Activated T-helper 17 cell treated with anti-CD3 and anti-CD28 coated beads, Interleukin-2, amount 50 U/mL, for 72 hours (primary cell): ENCODE measurements around the gene PRMT5. TPM values are rescaled to one million over a fixed set of nuclear protein-coding genes. Genes with fewer than 3 reads are reported as not detected.
"Not testable (repeated sequence)": the region's sequence is repeated elsewhere in the genome, so short reads cannot be mapped to it uniquely, and the experiment has no call there.

Experiments
- ATAC-seq: fragments of 150-1000 bp; cut with Tn5 transposase; replicated peaks from 2 replicates; pipeline ENCODE4 v1.10.0; 2021; ENCODE audit warnings: mild to moderate bottlenecking, moderate library complexity
- H3K27ac Mint-ChIP-seq: one replicate; pipeline ENCODE4 v1.8.0; 2022; ENCODE audit warnings: mixed read lengths
- H3K27me3 Mint-ChIP-seq: one replicate; pipeline ENCODE4 v1.8.0; 2022; ENCODE audit warnings: mixed read lengths
- H3K36me3 Mint-ChIP-seq: one replicate; pipeline ENCODE4 v1.8.0; 2022; ENCODE audit warnings: low read depth, mild to moderate bottlenecking, mixed read lengths
- H3K4me1 Mint-ChIP-seq: one replicate; pipeline ENCODE4 v1.8.0; 2022; ENCODE audit warnings: mixed read lengths
- H3K4me3 Mint-ChIP-seq: one replicate; pipeline ENCODE4 v1.8.0; 2022; ENCODE audit warnings: mild to moderate bottlenecking, mixed read lengths
- H3K9me3 Mint-ChIP-seq: one replicate; pipeline ENCODE4 v1.8.0; 2022; ENCODE audit warnings: mixed read lengths
- total RNA-seq, 2 donors: library from RNA; stranded (reverse); gene quantifications; one replicate each; pipeline ENCODE4 v1.2.3, GENCODE V29; 2022

The PRMT5 gene
- 100 to 1,000 TPM in 1 of 2 donors, 10 to 100 TPM in 1; 61.7 to 127 TPM for total RNA-seq

GRCh38 chr14:22929104-22929960, at the start of gene PRMT5:
Gene PRMT5 (minus strand): TSS chr14:22929376. CDS start chr14:22929361, 15 bp downstream.
- Mint-ChIP-seq H3K4me1 (peaks cover 25% of the 10 kb centered on the region), H3K27ac (no peak within 1 kb of the TSS), H3K36me3 (peaks cover 32% of the 10 kb centered on the region), H3K27me3 (no peaks in the 10 kb centered on the region), H3K9me3 (no peaks in the 10 kb centered on the region), H3K4me3 (no peak within 1 kb of the TSS)
- peak; percentile 95 for ATAC-seq

- ATAC-seq: no peak
- no peak overlapping the region for H3K27ac Mint-ChIP-seq
- H3K27me3 Mint-ChIP-seq: no peaks in the 10 kb centered on the region
- H3K9me3 Mint-ChIP-seq: no peaks in the 10 kb centered on the region
- no peak overlapping the region for H3K4me3 Mint-ChIP-seq
- peaks cover 8% of the 10 kb centered on the region for H3K4me1 Mint-ChIP-seq
- no peaks in the 10 kb centered on the region for H3K36me3 Mint-ChIP-seq
Observed at GRCh38 chr14:22978487-22978837, 49.3 kb upstream of the PRMT5 start.

- H3K27me3 Mint-ChIP-seq: no peaks in the 10 kb centered on the region
- peak overlapping the region; percentile 46 for H3K27ac Mint-ChIP-seq
- no peaks in the 10 kb centered on the region for H3K36me3 Mint-ChIP-seq
- no peak overlapping the region for H3K4me3 Mint-ChIP-seq
- no peak for ATAC-seq
- H3K9me3 Mint-ChIP-seq: no peaks in the 10 kb centered on the region
- H3K4me1 Mint-ChIP-seq: peaks cover 8% of the 10 kb centered on the region
Observed at GRCh38 chr14:22977684-22978486, 48.7 kb upstream of the PRMT5 start.

GRCh38 chr14:22977434-22977683, 48.2 kb upstream of the PRMT5 start:
- H3K9me3 Mint-ChIP-seq: no peaks in the 10 kb centered on the region
- H3K4me1 Mint-ChIP-seq: peaks cover 8% of the 10 kb centered on the region

GRCh38 chr14:22976620-22977433, 47.7 kb upstream of the PRMT5 start:
- H3K9me3 Mint-ChIP-seq: no peaks in the 10 kb centered on the region
- no peak overlapping the region for H3K4me3 Mint-ChIP-seq
- H3K36me3 Mint-ChIP-seq: no peaks in the 10 kb centered on the region
- H3K27ac Mint-ChIP-seq: peak overlapping the region; percentile 46
- ATAC-seq: no peak
- H3K27me3 Mint-ChIP-seq: no peaks in the 10 kb centered on the region
- peaks cover 8% of the 10 kb centered on the region for H3K4me1 Mint-ChIP-seq

More at GRCh38 chr14:22977434-22977683, 48.2 kb upstream of the PRMT5 start:
- no peak for ATAC-seq
- Mint-ChIP-seq H3K36me3 (no peaks in the 10 kb centered on the region), H3K4me3 (no peak overlapping the region), H3K27ac (peak overlapping the region; percentile 46), H3K27me3 (no peaks in the 10 kb centered on the region)

- no peak overlapping the region for H3K4me3 Mint-ChIP-seq
- peaks cover 3% of the 10 kb centered on the region for H3K4me1 Mint-ChIP-seq
- H3K27ac Mint-ChIP-seq: no peak overlapping the region
- H3K36me3 Mint-ChIP-seq: no peaks in the 10 kb centered on the region
- H3K27me3 Mint-ChIP-seq: no peaks in the 10 kb centered on the region
- no peaks in the 10 kb centered on the region for H3K9me3 Mint-ChIP-seq
- no peak for ATAC-seq
Observed at GRCh38 chr14:22974530-22975313, 45.5 kb upstream of the PRMT5 start.

- H3K27ac Mint-ChIP-seq: no peak overlapping the region
- no peak overlapping the region for H3K4me3 Mint-ChIP-seq
- no peaks in the 10 kb centered on the region for H3K9me3 Mint-ChIP-seq
- H3K27me3 Mint-ChIP-seq: no peaks in the 10 kb centered on the region
- peak; percentile 58 for ATAC-seq
- no peaks in the 10 kb centered on the region for H3K36me3 Mint-ChIP-seq
- H3K4me1 Mint-ChIP-seq: no peaks in the 10 kb centered on the region
Observed at GRCh38 chr14:22973217-22974032, 44.2 kb upstream of the PRMT5 start.

- H3K4me3 Mint-ChIP-seq: no peak overlapping the region
- ATAC-seq: no peak
- no peaks in the 10 kb centered on the region for H3K27me3 Mint-ChIP-seq
- no peaks in the 10 kb centered on the region for H3K36me3 Mint-ChIP-seq
- H3K4me1 Mint-ChIP-seq: no peaks in the 10 kb centered on the region
- H3K9me3 Mint-ChIP-seq: no peaks in the 10 kb centered on the region
- H3K27ac Mint-ChIP-seq: no peak overlapping the region
Observed at GRCh38 chr14:22972313-22972930, 43.2 kb upstream of the PRMT5 start.

- no peaks in the 10 kb centered on the region for H3K4me1 Mint-ChIP-seq
- no peaks in the 10 kb centered on the region for H3K36me3 Mint-ChIP-seq
- no peaks in the 10 kb centered on the region for H3K27me3 Mint-ChIP-seq
- H3K4me3 Mint-ChIP-seq: no peak overlapping the region
- no peak overlapping the region for H3K27ac Mint-ChIP-seq
- ATAC-seq: no peak
- H3K9me3 Mint-ChIP-seq: no peaks in the 10 kb centered on the region
Observed at GRCh38 chr14:22971152-22971551, 42.0 kb upstream of the PRMT5 start.

GRCh38 chr14:22966783-22967269, 37.6 kb upstream of the PRMT5 start:
- ATAC-seq: no peak
- H3K9me3 Mint-ChIP-seq: no peaks in the 10 kb centered on the region
- no peaks in the 10 kb centered on the region for H3K27me3 Mint-ChIP-seq
- no peaks in the 10 kb centered on the region for H3K4me1 Mint-ChIP-seq
- no peak overlapping the region for H3K27ac Mint-ChIP-seq
- H3K4me3 Mint-ChIP-seq: no peak overlapping the region
- H3K36me3 Mint-ChIP-seq: no peaks in the 10 kb centered on the region

GRCh38 chr14:22965916-22966782, 37.0 kb upstream of the PRMT5 start:
- not testable (repeated sequence) for H3K36me3 Mint-ChIP-seq, H3K27me3 Mint-ChIP-seq, H3K9me3 Mint-ChIP-seq, H3K4me1 Mint-ChIP-seq, H3K27ac Mint-ChIP-seq, ATAC-seq, H3K4me3 Mint-ChIP-seq

GRCh38 chr14:22962061-22962676, 33.0 kb upstream of the PRMT5 start:
- Mint-ChIP-seq H3K27ac (no peak overlapping the region), H3K27me3 (no peaks in the 10 kb centered on the region), H3K4me1 (no peaks in the 10 kb centered on the region), H3K4me3 (no peak overlapping the region), H3K9me3 (no peaks in the 10 kb centered on the region), H3K36me3 (no peaks in the 10 kb centered on the region)
- no peak for ATAC-seq
